HG02610 (cell line): ENCODE measurements around the gene EARS2.
"Not testable (repeated sequence)": the region's sequence is repeated elsewhere in the genome, so short reads cannot be mapped to it uniquely, and the experiment has no call there.

Experiments used
- ATAC-seq: cut with Tn5 transposase; IDR thresholded peaks from one replicate; pipeline ENCODE4 v1.9.1; 2021; ENCODE audit warnings: mild to moderate bottlenecking, moderate library complexity; ENCODE audit not compliant: unreplicated experiment

EARS2 gene

DNA sequence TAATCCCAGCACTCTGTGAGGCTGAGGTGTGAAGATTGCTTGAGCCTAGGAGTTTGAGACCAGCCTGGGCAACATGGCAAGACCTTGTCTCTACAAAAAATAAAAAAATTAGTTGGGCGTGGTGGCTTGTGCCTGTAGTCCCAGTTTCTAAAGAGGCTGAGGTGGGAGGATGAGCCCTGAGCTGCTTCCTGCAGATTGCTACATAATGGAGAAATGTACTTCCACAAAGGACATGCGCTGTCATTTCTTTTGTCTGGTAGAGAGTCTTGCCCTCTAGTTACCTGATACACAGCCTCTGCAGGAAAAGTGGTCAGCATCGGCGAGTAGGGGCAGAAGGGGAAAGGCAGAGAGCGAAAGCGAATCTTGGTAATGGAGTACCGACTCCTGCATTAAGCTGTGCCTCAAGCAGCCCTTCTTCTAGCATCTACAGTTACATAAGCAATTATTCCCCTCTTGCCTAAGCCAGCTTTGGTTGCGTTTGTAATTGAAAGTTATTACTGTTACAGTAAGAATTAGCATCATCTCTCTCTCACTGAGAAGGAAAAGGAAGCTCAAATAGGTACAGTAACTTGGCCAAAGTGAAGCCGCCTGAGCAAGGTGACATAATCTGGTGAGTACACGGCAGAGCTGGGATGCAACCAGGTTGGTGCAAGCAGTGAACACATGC is 28.4 kb downstream of the EARS2 start:
- ATAC-seq = no peak

DNA sequence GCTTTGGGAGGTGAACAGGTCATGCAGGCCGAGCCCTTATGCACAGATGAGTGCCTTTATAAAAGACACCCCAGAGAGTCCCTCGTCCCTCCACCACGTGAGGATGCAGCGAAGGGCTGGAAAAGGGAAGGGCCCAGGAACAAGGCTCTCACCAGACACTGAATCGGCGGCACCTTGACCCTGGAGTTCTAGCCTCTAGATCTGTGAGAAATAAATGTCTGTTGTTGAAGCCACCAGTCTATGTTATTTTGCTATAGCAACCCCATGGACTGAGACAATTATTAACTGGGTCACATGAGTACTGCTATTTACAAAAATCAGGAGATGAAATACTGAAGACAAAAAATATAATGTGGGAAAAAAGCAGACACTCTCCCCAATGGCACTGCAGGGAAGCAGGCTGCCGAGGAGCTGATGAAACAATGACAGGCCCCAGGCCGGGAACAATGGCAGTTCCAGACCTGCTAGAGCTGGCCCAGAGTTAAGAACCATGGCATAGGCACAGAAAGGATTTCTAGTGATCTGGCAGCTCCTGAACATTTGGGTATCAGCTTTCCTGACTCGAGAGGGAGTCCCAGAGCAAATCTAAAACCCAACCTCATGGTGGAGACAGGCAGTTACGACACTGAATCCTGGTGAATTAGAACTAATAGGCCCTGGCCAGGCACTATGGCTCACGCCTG is 29.0 kb downstream of the EARS2 start:
- no peak for ATAC-seq

DNA sequence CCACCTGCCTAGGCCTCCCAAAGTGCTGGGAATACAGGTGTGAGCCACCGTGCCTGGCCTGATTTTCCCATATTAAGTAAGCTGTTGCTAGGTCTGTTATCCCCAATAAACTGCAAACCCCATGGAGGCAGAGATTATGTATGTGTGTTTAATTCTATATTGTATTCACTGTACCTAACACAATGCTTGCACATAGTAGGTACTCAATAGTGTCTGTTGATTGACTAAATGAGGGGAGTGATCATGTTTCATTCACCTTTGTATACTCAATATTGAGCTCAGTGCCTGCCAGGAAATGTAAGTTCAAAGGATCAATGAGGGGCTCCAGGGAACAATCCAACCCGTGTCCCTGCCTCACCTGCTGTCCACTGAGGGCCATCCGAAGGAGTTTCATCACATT is 32.3 kb downstream of the EARS2 start:
- ATAC-seq = no peak

DNA sequence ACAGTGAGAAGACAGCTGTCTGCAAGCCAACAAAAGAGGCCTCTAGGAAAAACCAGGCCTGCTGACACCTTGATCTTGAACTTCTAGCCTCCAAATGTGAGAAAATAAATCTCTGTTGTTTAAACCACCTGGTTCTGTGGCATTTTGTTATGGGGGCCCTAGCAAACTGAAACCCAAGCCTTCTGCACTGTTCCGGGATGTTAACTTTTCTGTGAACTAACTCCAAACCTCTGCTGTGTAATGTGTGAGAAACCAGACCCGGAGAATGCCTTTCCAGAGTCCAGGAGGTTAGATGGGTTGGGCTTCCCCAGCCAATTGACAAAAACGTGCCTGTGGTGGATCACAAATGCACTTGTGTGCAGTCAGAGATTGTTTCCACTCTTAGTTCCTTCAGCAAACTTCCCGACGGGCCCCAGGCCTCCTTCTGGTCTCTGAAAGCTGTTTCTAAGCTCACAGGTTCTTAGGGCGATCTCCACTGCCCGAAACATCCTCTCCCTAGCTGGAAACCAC is 33.2 kb downstream of the EARS2 start:
- no peak for ATAC-seq

DNA sequence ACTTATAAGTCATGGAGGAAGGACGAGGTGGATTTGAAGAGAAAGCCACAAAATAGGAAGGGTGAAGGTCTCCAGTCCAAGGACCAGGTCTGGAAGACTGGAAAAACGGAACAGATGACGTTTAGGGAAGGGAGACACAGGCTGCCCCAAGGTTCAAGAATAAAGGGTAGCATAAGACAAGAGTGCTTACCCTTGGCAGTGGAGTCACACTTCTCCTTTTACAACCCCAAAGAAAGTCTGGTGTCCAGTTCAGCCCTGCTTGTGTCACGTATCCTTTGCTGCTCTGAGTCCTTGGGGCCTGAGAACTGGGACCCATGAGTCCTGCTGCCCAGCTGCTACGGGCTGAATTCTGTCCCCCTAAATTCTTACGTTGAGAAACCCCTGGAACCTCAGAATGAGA is 33.8 kb downstream of the EARS2 start:
- no peak for ATAC-seq

DNA sequence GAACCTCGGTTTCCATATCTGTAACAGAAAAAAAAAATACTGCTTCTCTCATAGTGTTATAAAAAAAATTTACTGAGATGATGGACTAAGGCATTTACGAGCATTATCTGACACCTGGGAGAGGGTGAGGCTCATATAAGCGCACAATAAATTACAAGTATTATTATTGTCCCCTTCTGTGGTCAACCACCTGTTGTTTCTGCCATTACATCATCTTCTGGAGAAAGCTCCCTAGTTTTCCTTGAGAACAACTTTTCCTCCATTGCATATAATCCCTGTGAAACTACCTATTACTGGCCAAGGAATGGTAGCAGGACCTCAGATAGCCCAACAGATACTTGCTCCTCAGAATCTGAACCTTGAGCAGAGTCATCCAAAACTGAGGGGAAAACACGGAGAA is 35.2 kb downstream of the EARS2 start:
- ATAC-seq = no peak

DNA sequence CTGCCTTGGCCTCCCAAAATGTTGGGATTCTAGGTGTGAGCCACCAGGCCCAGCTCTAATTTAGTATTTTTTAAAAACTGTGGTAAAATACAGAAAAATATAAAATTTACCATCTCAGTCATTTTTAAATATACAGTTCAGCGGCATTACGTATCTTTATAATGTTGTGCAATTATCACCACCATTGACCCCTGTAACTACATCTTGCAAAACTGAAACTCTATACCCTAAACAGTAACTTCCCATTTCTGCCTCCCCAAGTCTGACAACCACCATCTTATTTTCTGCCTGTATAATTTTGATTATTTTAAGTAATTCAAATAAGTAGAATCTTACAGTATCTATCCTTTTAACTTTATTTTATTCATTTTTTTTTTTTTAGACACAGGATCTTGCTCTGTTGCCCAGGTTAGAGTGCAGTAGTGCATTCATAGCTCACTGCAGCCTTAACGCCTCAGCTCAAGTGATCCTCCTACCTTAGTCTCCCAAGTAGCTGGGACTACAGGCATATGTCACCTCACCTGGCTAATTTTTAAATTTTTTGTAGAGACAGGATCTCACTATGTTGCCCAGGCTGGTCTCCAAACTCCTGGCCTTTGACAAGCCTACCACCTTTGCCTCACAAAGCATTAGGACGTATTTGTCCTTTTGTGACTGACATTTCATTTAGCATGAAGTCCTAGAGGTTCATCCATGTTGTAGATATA is 36.0 kb downstream of the EARS2 start:
- no peak for ATAC-seq

DNA sequence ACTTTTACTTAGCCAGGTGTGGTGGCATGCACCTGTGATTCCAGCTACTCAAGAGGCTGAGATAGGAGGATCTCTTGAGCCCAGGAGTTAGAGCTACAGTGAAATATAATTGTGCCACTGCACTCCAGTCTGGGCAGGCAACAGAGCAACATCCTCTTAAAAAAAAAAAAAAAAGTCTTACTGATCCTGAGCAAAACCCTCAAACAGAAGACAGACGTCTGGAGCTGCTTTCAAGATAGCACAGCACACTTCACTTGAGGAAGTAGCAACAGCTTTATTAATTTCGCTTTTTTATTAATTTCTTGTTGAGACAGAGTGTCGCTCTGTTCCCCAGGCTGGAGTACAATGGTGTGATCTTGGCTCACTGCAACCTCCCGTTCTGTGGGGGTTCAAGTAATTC is 36.6 kb downstream of the EARS2 start:
- ATAC-seq = no peak

DNA sequence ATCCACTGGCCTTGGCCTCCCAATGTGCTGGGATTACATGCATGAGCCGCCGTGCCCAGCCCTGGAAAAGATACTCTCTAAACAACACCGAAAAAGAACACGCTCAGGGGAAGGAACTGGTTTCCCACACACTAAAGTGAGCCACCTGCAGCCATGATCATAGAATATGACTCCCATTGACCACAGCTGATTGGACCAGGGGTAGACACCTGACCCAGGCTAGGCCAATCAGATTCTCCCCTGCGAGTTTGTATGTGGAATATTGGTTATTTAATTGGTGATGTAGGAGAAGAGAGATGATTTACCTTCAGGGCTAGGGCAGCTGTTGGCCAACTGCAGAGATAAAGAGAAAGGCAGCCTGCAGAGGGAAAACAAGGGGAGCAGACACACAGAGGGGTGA is 37.9 kb downstream of the EARS2 start:
- no peak for ATAC-seq

DNA sequence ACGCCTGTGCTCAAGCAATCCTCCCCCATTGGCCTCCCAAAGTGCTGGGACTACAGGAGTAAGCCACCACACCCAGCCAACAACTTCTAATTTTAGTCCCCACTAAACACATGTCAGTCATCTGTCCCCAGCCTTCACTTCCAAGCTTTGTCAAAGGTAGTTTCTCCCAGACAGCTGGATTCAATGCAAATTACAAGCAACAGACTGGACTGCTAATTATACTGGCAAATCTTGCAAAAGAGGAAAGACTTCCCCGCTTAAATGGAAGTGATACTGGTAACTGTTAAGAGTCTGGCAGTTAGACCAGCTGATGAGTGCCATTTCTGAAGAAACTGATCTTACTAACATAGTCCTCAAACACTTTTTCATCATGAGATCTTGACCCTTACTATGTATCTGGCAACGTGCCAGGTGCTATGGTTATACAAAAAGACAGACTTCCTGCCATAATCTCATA is 38.7 kb downstream of the EARS2 start:
- no peak for ATAC-seq

DNA sequence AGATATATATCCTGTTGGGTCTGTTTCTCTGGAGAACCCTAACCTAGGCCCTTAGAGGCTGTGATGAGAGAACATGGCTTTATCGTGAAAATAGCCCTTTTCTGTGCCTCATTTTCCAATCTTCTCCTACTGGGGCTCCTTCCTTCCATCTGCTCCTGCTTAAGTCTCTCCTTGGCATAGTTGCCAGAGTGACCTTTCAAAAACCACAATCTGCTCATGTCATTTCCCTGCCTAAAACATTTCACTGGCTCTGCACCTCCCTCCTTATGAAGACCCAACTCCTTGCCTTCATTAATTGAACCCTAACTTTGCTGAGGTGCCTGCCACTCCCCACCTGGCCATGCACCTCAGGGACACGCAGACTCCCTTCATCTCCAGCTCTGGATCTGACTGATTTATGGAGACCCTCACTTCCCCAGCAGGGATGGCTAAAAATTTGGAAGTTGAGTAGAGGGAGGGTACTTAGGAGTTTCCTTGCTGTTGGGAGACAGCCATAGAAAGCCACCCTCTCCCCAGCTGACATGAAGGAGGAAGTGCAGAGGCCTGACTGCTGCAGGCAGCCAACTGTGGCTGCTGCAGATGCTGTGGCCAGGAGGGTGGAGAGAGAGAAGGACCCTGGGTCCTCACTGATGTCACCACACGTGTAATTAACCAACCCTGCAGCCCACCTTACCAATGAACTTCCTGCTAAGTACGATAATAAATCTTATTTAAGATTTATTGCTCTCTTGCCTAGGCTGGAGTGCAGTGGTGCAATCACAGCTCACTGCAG is 40.6 kb downstream of the EARS2 start:
- ATAC-seq = peak; percentile 44

DNA sequence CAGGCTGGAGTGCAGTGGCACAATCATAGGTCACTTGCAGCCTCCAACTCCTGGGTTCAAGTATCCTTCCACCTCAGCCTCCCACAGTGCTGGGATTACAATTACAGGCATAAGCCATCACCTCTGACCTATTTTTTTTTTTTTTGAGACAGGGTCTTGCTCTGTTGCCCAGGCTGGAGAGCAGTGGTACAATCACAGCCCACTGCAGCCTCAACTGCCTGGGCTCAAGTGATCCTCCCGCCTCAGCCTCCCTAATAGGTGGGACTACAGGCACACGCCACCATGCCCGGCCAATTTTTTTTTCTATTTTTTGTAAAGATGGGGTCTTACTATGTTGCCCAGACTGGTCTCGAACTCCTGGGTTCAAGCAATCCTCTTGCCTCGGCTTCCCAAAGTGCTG is 41.3 kb downstream of the EARS2 start:
- ATAC-seq = no peak

DNA sequence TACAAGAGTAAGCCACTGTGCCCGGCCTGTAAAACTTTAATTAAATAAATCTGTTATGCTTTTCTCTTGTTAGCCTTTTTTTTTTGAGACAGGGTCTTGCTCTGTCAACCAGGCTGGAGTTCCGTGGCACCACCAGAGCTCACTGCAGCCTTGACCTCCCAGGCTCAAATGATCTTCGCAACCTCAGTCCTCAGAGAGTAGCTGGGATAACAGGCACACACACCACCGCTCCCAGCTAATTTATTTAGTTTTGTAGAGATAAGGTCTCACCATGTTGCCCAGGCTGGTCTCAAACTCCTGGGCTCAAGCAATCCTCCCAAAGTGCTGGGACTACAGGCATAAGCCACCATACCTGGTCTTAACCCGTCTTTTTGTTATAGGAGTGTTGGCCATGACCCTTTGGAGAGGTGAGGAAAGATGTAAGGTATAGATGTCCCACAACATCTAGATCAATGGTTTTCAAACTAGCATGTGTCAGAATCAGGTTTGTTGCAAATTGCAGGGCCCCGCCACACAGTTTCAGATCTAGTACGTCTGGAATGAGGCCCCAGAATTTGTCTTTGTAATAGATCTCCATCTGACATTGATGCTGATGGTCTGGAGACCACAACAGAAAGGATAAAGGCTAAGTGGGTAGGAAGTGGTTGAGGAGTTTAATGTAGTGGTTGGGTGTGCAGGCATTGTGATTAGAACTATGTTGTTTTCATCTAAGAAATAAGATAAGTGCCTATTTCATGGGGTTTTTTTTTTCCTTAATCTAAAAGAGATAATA is 42.6 kb downstream of the EARS2 start:
- ATAC-seq = no peak

DNA sequence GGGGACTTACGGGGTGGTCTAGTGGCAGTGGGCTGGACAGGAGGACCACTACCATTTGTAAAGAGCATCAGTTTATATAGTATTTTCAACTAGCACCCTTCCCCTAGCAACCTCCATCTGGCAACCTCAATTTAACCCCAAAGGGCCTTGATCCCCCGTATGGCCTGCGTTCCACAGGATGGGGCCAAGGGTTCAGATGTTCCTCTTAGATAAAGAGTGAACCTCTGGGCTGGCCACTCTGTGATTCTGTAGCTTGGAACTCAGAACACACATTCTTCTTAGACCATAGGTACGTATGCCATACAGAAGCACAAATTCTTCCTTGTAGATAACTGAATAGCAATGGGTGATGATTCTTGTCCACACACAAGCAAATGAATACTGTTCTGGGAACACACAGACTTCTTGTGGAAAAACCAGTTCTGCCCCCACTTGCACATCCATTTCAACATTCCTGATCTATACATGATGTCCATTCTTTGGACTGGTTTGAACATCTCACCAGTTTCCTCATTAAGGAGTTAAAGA is 44.9 kb downstream of the EARS2 start:
- ATAC-seq = no peak

DNA sequence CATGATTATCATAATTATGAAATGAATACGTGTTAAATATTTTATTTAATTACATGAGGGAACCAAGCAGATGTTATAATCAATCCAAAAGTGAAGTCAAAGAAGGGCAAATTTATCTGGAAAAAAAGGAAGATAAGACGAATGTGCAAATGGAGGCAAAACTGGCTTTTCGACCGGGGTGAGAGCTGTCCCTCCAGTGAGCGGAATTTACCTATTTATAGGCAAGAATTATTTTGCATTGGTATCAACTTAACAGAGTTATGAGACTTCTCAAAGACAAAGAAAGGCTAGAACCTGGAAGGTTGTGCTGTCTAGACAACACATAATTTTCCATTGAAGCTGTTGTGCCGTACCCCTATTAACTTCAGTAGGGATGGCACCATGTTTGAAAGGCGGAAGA is 45.4 kb downstream of the EARS2 start:
- ATAC-seq = no peak

DNA sequence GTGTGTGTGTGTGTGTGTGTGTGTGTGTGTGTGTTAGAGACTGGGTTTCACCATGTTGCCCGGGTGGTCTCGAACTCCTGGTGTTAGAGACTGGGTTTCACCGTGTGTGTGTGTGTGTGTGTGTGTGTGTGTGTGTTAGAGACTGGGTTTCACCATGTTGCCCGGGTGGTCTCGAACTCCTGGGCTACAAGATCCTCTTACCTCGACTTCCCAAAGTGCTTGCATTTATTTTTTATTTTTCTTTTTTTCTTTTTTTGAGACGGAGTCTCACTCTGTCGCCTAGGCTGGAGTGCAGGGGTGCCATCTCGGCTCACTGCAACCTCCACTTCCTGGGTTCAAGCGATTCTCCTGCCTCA is 46.3 kb downstream of the EARS2 start:
- not testable (repeated sequence) for ATAC-seq

DNA sequence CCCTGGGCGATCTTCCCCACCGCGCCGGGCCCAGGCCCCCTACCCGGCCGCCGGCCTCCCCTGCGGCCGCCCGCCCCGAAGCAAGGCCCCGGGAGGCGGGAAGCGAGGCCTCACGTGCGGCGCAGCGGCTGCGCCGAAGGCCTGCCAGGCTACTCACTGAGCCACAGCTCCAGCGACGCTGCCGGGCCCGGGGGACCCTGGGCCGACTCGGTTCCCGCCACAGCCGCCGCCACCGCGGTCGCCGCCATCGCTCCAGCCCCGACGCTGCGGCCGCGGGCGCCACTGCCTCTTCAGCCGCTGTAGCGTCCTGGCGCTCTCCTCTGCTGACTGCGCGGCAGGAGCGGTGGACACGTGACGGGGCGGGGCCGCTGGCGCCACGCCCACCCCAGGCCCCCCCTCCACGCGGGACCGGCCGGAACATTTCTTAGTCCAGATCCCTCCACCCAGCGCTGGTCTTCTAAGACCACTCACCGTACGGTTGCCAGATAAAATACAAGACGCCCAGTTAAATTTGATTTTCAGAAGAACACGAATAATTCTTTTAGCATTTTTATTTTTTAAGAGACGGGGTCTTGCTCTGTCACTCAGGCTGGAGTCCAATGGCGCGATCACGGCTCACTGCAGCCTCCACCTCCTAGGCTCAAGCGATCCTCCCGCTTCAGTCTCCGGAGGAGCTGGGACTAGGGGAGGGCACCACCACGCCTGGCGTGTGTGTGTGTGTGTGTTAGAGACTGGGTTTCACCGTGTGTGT is 46.8 kb downstream of the EARS2 start, which contains the start of gene GGA2:
Gene GGA2 (minus strand): TSS at position 331 of the 751 bp plus-strand sequence. CDS start 83 bp downstream, at position 248.
- peak; percentile 79 for ATAC-seq

DNA sequence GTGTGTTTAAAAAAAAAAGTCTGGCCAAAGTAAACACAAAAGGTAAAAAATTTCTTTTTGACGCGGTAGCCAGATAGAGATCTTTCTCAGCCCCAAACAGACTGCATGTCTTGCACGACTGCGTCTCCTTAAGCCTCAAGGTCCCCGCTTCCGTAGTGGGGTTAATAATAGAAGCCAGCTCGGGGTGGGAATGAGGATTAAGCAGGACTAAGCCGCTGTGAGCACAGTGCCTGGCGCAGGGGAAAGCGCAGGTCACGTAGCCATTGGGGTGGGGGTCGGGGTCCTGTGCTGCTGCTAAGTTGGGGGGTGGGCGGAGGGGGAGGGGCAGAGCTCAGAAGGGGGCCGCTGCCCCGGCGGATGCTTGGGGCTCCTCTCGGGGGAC is 47.4 kb downstream of the EARS2 start:
- peak; percentile 7 for ATAC-seq

DNA sequence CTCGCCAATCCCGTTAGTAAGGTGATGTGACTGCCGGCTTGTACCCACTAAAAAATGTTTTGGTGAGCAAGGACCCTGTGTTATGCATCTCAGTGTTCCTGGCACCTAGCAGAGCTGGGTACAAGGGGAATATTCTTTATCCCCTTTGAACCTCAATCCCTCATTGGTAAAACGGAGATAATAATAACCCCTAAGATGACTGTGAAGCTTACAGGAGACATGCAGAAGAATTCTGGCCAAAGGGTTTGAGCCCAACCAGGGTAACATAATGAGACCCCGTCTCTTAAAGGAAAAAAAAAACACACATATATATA is 47.8 kb downstream of the EARS2 start:
- ATAC-seq = no peak
